NT2/D1 (cell line): Measurements from ENCODE around the gene PRSS38.

ENCODE experiments used
- SUZ12 ChIP-seq: IDR thresholded peaks from 2 replicates; pipeline ENCODE4 v1.6.1; 2011; ENCODE audit not compliant: insufficient read length, insufficient read depth; ENCODE audit errors: extremely low read depth
- YY1 ChIP-seq: IDR thresholded peaks from 2 replicates; pipeline ENCODE4 v1.6.1; 2011; ENCODE audit not compliant: insufficient read length, insufficient read depth
- ZNF274 ChIP-seq: IDR thresholded peaks from 2 replicates; pipeline ENCODE4 v1.6.1; 2011; ENCODE audit warnings: mild to moderate bottlenecking, low read depth, low read length

DNA sequence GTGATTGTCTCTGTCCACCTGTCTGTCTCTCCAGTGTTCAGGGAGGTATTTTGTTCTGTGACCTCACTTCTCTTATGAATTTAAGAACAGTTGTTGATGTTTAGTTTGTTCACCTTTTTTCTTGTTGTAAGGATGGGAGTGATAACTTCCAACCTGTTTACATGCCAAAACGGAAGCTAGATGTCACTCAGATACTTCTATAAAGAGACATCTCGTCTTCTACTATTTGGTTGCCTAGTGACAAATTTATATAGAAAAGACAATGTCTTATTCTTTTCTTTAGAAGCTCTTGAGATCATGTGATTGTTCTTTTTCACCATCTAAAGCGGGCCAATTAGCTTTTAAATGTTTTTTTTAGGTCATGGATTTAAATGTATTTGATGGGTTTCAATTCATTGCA lies 33.8 kb downstream of the PRSS38 start:
- no peak for TF ChIP-seq ZNF274
- no peak for TF ChIP-seq YY1
- no peak for TF ChIP-seq SUZ12
